HG02973 (cell line): ENCODE results near the gene ADRA2B.

Experiments used
- ATAC-seq: cut with Tn5 transposase; IDR thresholded peaks from one replicate; pipeline ENCODE4 v1.9.1; 2021; ENCODE audit warnings: moderate library complexity; ENCODE audit not compliant: unreplicated experiment

The ADRA2B gene

DNA sequence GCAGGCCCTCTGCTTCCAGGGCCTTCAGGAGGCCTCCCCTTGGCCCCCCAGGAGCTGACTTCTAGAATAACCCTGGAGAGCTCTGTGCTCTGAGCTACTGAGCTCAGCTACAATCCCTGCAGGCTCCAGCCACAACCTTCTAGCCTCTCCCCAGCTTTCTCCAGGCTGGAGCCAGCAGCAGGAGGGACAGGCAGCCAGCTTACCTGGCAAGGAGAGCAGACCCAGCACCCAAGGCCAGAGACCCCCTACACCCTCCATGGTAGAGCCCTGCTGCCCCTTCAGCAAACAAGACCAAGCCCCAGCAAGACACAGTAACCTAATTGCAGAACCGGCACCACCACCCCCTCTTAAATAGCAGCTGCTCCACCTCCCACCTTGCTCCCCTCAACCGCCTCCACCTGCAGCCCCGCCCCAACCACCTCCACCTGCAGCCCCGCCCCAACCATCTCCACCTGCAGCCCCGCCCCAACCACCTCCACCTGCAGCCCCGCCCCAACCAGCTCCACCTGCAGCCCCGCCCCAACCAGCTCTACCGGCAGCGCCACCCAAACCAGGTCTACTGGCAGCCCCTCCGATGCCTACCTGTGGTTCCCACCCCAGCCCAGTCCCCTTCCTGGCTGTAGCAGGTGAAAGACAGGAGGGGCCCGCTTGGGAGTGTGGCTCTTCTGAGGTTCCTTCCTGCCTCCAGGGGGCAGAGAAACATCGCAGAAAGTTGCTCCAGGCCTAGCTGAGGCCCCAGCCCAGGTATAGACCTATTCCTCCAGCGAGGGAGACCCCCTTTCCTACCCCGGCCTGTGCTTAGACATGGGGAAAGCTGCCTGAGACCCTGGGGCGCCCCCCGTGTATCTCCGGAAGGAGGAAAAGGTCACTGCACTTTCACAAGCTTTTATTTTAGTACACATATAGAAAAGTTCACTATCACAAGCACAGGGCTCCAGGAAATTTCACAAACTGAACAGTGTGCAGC, 22.1 kb upstream of the ADRA2B start, which contains the start of gene ASTL:
ASTL (minus strand) TSS at position 324 of the 967 bp plus-strand sequence; CDS start at position 258, 66 bp downstream.
- no peak for ATAC-seq

DNA sequence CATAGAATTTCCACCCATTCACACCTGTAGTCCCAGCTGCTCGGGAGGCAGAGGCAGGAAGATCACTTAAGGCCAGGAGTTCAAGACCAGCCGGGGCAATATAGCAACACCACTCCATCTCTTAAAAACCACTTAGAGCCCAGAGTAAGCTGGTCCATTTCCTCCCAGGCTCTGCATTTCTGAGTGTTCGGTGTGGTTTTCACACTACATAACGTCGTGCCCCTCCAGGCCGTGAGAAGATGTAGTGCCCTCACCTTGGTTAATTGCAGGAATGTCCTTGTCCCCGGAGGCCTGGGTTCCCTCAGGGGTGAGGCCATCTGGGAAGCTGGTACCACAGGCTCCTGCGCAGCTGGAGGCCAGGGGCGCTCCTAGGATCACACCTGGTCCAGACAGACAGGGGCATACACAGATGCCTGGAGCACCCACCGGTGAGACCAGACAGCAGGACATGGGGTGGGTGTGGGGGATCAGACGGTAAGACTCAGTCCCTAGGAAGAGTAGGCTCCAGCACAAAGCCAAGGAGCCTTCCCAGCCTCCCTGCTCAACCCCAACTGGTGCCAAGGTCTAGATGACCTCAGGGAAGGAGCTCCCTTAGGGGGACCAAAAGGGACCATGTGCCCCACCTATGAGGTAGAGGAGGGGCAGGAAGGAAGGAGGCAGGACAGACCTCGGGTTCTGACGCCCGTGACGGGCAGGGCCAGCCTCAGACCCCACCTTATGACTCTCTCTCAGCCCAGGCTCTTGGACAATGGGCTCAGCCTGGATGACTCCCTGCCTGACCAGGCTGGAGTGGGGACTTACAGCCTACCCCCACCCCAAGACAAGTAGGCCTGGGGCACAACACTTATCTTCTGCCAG, 21.2 kb upstream of the ADRA2B start:
- no peak for ATAC-seq

DNA sequence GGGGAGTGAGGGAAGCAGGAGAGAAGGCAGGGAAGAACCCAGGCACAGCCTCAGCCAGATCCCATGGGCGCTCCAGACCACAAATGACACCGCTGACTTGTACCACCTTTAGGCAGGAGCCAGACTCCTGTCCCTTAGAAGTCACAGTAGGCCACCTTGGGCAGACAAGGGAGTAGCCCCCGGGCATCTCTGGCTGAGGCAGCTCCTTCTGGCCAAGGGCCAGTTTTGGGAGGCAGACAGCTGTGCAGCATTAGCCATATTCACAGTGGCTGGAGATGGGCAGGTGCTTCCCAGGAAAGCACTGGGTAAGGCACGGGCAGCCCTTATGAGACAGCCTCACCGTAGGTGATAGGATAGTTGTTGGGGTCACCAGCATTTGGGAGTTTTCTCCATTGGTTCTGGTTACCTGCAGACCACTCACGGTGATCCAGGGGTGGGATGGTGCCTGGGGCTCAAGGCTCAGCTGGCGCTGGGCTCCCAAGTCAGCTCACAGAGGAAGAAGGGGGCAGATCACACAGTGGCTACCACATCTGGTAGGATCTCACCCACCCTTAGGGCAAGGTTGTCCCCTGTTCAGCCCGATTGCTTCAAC, 19.9 kb upstream of the ADRA2B start:
- ATAC-seq = no peak

DNA sequence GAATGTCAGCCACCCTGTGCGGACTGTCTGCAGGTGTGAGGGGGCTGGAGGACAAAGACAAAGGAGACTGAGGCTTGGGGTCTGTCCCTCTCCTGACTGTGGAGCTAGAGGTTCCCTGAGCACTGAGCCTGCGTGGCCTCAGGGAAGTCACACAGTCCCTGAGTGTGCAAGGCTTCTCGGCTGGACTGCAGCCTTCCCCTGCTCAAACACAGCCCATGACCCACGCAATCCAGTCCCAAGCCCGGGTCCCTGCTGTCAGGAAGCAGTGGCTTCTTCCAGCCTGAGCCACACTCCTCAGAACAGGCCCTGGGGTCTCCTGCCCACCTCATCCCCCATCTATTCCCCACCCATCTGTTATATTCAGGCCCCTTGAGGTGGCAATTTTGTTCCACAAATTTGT, 19.2 kb upstream of the ADRA2B start:
- no peak for ATAC-seq

DNA sequence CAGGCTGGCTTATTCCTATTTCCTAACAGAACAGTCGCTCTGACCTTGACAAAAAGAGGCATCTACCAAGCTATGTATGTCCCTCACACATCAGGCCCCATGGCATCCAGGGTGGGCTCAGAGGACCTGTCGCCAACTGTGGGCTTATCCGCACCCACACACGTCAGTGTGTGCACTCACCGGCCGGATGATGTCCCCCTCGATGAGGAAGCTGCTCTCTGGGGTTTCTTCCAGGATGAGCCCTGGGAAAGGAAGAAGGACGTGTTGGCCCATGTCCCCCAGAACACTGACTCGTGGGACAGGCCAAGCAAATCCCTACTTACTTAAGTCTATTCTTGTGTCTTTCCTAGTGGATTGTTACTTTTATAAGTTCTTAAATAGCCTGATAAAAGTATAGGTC, 18.8 kb upstream of the ADRA2B start:
- ATAC-seq = no peak

DNA sequence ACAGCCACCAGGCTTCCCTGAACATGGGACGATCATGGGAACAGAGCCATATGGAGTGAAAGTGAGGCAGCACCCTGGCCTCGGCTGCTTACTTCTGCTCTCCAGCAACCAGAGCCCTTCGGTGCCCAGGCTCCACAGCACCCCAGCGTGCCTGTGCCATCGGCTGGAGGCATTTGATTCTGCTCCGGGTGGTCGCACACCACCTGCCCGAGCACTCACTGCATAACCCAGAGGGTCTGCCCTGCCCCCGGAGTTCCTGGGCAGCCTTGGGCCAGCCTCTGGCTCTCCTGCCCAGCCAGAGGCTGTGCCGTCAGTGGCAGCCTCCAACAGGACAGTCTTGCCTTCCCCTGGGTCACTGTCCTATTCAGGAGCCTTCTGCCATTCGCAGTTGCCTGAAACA, 18.1 kb upstream of the ADRA2B start:
- no peak for ATAC-seq

DNA sequence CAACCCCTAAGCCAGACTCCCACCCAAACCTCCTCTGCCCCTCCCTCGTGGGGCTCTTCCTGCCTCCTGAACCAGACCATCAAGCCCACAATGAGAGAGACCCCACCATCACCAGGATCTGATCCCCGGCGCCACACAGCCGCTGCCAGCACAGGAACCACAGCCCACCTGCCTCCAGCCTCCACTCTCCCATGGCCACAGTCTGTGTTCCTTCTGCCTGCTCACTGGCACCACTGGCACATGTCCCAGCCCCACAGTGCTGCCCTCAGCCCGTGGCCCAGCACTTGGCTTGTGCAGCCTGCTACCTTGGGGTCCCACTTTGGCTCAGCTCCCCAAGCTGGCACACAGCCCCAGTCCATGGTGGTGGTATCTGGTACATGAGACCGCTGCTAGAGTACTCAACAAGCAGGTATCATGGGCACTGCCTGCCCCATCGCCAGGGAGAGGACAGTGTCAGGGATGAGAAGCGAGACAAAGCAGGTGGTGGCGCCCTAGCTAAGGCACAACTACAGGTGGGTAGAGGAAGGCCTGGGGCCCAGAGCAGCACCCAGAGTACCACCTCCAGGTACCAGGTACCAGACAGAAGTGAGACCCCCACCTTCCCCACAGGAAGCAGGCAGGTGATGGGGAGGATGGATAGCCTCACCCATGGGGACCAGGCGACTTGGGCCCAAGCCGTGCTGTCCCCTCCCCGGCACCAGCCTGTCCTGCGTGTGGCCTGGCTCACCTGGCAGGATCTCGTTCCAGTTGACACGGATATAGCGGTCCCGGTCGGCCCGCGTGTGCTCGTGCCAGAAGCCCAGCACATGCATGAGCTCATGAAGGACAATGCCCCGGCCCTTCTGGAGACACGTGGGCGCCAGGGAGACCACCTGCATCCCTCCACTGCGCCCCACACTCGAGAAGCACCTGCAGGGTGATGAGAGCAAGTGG, 15.7 kb upstream of the ADRA2B start:
- ATAC-seq = no peak

DNA sequence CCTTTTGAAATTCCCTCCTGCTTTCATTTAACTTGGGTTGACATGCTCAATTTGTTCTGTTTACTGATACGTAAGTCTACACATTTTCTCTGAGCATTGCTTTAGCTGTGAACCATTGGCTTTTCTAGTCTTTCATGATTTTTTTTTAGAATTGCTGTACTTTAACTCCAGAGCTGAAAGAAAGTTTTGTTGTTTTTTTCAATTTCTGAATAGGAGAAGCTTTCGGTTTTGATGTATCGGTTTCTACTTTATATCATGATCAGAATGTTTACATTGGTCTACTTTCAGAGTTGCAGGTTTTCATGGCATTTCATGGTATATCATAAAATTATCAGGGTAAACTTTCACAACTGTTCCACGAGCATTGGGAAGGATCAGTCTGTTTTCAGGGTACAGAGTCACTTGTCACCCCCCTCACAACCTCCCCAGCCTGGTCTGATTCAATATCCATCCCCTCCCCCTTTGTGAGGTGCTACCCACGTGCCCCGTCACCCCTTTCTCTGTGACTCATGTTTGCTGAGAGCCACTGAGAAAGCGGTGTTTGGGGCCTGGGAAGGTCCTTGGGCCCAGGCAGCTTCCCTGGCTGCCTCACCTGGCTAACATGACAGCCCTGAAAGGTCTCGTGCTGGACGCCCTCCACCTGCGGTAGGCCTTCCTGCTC, 14.9 kb upstream of the ADRA2B start:
- ATAC-seq = no peak

DNA sequence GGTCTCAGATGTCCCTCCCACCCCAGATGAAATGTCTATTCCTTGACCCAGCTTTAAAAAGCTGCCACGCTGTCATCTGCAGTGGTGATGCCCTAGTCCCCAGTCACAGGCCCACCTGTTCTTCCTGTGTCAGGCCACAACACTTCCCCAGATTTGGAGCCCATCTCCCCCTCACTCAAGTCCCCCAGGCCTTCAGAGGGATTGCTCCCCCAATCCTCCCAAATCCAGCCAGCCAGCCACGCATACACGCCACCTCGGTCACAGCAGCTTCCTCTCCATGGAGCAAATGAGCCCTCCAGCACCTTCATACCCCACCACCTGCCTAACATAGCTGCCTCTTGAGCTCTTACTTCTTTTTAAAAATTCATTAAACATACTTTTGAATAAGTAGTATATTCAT, 14.1 kb upstream of the ADRA2B start:
- no peak for ATAC-seq

DNA sequence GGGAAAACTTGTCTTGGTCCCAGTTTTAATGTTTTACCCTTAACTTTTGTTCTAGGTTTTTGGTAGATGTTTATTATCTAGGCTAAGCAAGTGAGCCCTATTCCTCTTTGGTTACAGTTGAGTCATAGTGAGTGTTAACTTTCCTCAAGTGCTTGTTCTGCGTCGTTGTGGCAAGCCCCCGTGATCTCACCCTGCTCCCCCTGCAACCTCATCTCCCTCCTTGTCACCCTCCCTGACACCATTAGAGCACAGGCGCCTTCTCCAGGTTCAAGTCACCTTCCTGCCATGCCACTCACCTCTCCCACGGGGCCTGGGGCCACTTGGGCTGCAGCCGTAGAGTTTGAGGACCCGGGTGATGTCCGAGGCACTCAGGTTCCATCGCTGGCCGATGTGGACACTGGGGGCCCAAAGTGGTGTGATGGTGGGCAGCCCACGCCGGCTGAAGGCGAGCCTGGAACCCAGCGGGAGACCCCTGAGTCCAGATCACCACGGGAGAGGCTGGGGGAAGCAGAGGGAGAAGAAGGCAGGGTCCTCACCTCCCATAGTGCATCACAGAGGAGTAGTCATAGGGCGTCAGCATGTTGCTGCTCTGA, 13.3 kb upstream of the ADRA2B start:
- ATAC-seq = no peak

DNA sequence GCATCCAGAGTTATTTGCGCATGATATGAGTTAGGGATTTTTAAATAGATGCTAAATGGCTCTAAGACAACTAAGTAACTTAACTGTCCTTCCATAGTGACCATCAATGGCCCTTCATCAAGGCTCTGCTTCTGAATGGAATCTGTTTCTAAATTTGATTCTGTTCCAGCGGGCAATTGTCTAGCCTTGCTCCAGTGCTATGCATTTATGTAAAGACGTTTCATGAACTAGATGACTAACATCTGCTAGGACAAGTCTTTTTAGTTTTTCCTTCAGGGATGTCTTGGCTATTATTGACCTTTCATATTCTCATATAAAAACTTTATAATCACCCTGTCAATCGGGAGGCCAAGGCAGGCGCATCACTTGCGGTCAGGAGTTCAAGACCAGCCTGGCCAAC, 12.1 kb upstream of the ADRA2B start:
- ATAC-seq = no peak

DNA sequence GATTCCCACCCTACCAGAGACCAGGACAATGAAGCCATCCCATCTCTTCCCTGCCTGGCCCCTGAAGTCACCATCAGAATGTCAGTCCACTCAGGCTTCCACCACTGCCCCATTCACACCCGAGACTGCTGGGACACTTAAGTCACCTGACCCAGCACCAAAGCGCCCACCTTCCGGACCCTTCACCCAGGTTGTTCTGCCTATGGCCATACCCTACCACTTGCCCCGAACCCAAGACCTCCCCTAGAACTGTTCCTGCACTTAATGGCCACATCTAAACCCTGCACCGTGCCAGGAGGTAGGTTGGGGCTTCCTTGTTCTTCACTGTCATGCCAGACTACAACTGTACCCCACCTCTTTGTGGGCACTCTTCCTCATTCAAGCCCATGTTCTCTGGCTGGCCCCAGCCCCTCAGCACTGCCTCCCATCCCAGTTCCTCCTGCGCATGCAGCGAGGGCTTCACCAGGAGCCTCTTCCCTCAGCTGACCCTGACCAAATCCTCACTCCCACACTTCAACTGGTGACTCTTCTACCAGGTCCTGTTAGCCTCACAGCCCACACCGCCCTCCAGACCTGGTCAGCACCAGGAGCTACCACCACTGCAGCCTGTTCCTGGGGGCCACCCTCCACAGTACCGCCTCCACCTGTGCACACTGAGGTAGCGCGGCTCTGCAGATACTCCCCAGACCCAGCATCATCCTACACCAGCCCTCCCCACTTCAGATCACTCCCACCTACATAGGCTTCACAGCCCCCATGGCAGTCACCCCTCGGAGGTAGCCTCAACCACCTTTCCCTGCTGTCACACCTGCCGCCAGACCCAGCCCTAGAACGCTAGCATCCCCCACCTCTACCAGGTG, 8.3 kb upstream of the ADRA2B start:
- ATAC-seq = no peak

DNA sequence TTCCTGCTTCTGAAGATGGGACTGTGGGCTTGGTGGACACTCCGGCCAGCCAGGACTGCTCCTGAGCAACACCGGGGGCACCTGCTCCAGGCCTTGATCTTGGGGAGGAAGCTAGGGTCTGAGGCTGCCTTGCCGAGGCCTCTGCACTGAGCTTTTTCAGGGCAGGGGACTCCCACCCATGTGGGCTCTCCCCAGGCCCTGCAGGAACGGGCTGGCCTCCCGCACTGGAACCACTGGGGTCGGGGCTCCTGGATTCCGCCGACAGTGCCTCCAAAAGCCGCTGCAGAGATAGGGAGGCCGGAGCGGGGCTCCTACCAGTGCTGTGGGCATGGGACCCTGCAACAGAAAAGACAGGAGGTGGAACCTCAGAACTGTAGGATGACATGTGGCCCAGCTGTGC, 7.6 kb upstream of the ADRA2B start:
- no peak for ATAC-seq

DNA sequence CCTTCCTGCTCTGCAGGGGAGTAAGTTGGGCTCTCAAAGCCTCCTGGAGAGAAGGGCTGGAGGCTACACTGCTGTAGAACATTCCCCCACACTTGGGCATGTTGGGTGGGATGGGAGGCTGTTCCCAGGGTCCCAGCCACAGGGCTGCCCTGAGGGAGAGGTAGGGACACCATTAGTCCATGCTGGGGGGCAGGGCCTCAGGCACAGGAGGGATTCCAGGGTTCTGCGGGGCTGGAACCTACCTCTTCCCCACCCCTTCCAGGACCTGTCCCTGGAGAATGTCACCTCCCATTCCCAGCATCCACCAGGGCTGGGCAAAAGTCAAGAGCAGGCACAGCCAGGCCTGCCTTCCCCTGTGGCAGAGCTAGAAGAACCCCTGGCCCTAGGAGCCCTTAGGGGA, 6.9 kb upstream of the ADRA2B start:
- no peak for ATAC-seq

DNA sequence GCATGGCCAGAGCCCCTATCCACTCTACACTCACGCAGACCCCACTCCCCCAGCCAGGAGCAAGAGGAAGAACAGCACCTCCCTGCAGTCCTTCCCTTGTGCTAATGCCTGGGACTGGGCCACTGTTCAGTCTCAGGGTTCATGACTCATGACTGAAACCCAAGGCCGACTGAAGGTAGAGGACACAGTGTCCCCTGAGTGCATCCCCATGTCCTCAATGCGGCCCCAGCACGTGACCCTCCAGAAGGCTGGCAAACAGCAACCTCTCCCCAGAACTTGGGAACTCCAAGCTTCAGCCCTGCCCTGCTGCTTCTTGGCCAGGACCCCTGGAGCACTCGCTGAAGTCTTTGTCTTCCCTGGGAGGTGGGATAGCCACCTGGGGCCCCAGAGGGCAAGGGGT, 6.0 kb upstream of the ADRA2B start:
- ATAC-seq = no peak

DNA sequence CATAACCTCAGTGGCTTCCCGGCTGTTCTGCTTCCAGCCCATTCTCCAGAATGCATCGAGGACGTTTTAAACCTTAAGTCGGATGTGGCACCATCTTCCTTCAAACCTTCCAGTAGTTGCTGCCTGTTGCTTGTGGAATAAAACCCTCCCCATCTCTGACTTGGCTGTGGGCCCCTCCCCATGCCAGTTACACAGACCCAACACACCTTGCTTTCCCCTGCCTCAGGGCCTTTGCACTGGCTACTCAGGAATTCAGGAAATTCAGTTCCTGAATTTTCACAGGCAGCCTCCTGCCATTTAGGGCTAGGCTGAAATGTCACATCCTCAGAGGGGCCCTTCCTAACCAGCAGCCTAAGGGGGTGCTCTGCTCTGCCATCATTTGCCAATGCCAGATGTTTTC, 5.0 kb upstream of the ADRA2B start:
- no peak for ATAC-seq

DNA sequence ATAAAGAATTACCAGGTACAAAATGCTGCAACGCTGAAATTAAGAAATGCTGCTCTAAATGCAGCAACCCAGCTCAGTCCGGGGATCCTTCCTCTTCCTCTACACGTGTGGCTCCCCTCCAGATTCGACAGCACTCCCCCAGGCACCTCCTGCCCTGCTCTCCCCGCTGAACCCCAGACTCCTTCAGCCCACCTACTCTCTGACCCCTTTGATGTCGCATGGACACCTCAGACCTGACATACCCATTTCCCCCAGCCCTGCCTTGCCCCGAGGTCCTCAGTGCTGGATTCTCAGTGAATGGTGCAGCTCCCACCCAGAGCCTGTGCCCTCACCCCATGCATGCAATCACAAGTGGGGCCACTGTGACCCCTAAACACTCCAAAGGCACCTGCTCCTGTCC, 4.6 kb upstream of the ADRA2B start:
- no peak for ATAC-seq

DNA sequence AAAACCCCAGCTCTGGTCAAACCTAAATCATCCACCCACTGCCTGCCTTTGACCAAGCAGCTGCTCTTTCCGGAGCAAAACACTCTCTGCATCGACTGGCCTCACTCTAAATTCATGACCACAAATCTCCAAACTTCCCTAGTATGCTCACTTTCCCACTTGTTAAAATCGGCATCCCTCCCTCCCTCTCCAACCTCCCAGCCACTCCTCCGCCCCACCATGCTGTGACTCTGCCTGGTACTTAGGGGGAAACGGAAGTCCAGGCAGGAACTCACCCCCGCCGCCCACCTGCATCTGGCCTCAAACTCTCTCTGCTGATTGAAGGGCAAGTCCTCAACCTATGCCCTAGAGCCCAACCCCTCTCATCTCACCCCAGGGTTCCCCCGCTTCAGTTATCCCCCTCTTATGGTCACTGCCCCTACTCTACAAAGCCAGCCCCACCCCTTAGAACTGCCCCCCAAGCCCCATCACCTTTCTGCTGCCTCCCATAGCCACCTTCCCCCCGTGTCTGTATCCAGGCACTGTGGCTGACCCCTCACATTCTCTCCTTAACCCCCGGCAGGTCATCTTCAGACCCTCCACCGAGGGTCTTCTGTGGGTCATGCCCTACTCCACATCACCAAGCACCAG, 3.8 kb upstream of the ADRA2B start:
- no peak for ATAC-seq
